SJCRH30 (cell line): ENCODE measurements around the gene KRT23. TPM values are rescaled to one million over a fixed set of nuclear protein-coding genes. Genes with fewer than 3 reads are reported as not detected.
A peak's percentile ranks its signal among the peaks of the same experiment; 100 is the strongest.

ENCODE experiments used
- DNase-seq, 2 experiments: peaks; one replicate each; pipeline ENCODE4 v3.0.0-alpha.2; 2015 to 2020
- H3K27ac ChIP-seq: fragments of 250-450 bp; sonication (Bioruptor Pico); 2 replicates; pipeline ENCODE4 v1.5.1; 2020; ENCODE audit warnings: mild to moderate bottlenecking, moderate library complexity
- H3K27me3 ChIP-seq: fragments of 250-450 bp; sonication (Bioruptor Pico); 2 replicates; pipeline ENCODE4 v1.5.1; 2020; ENCODE audit warnings: mild to moderate bottlenecking, moderate library complexity
- H3K36me3 ChIP-seq: fragments of 250-450 bp; sonication (Bioruptor Pico); 2 replicates; pipeline ENCODE4 v1.5.1; 2020; ENCODE audit warnings: mild to moderate bottlenecking, moderate library complexity
- H3K4me1 ChIP-seq: fragments of 250-450 bp; sonication (Bioruptor Pico); 2 replicates; pipeline ENCODE4 v1.5.1; 2020; ENCODE audit warnings: mild to moderate bottlenecking, moderate library complexity
- H3K4me3 ChIP-seq: fragments of 250-450 bp; sonication (Bioruptor Pico); 2 replicates; pipeline ENCODE4 v1.5.1; 2020; ENCODE audit warnings: mild to moderate bottlenecking, moderate library complexity
- H3K9me3 ChIP-seq: fragments of 250-450 bp; sonication (Bioruptor Pico); replicated peaks from 2 replicates; pipeline ENCODE4 v1.5.1; 2020; ENCODE audit warnings: mild to moderate bottlenecking, moderate library complexity
- total RNA-seq: library from RNA; depleted of rRNA; stranded (reverse); fragments of >200 nt; shearing (Covaris generic); gene quantifications from 2 replicates; pipeline ENCODE4 v1.2.3, GENCODE V29; 2014; rRNA removed

KRT23 gene, protein sequence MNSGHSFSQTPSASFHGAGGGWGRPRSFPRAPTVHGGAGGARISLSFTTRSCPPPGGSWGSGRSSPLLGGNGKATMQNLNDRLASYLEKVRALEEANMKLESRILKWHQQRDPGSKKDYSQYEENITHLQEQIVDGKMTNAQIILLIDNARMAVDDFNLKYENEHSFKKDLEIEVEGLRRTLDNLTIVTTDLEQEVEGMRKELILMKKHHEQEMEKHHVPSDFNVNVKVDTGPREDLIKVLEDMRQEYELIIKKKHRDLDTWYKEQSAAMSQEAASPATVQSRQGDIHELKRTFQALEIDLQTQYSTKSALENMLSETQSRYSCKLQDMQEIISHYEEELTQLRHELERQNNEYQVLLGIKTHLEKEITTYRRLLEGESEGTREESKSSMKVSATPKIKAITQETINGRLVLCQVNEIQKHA
- total RNA-seq, result not detected in 2 replicates

DNA sequence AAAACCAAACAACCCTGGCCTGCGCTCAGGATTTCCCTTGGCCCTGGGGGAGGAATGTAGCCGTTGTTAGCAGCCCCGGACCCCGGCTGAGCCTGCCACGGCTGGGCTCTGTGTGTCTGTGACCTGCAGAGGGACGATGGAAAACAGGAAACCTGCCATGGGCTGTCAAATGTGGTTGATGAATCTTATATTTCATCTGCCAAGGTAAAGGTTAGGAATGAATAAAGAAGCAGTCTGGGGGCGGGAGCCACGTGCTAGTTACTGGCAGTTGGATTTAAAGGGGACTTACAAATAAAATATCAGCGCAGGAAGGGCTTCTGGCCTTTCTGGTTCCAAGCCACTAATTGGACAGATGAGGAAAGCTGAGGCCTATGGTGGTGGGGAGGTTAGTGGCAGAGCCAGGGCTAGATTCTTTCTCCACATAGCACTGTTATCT lies at the start of gene KRT23:
Gene KRT23, minus strand, starts transcription at position 263 of the 436 bp plus-strand sequence. CDS start 1,043 bp downstream, outside the sequence.
- H3K4me1 ChIP-seq, result peaks cover 18% of the 10 kb centered on the region
- H3K36me3 ChIP-seq, result no peaks in the 10 kb centered on the region
- H3K9me3 ChIP-seq, result no peaks in the 10 kb centered on the region
- DNase-seq, result no peak
- H3K4me3 ChIP-seq, result no peak within 1 kb of the TSS
- no peak within 1 kb of the TSS for H3K27ac ChIP-seq
- no peaks in the 10 kb centered on the region for H3K27me3 ChIP-seq

DNA sequence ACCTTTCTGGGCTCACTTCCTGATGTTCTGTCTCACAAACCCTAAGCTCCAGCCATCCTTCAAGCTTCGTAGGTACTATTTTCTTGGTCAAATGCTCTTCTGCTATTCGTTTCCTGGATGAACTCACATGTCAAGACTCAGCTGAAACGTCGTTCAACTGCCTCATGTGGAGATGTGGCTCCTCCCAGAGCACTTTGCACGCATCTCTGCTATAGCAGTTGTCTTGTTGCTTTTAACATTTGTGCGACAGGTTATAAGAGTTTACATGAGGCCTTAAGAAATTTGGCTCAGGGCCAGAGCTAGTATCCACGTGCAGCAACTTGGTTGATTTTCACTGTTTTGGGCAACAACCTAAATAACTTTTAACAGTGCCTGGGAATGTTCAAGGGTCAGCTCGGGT lies 49.5 kb upstream of the KRT23 start:
- no peak overlapping the region for H3K27ac ChIP-seq
- no peaks in the 10 kb centered on the region for H3K27me3 ChIP-seq
- H3K4me1 ChIP-seq, result no peaks in the 10 kb centered on the region
- H3K36me3 ChIP-seq, result no peaks in the 10 kb centered on the region
- H3K9me3 ChIP-seq, result 0 out of 2 replicates have a peak, but pooled peaks cover 2% of the 10 kb centered on the region
- no peak for DNase-seq
- no peak overlapping the region for H3K4me3 ChIP-seq

DNA sequence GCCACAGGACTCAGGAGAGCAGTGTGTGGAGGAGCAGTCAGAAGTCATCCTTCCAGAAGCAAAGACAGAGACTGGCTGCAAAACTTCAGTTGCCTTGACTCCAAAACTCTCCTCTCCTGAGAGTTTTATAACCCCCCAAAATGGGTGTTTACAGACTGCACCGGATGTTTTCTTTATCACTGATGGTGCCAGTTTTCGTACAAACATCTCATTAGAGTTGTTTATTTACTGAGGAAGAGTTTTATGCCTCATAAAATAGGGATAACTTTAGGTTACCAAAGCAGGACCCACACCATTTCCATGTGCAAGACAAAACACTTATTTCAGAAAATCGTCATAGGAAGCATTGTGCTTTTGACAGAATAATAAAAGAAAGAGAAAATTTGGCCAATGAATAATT lies 46.8 kb upstream of the KRT23 start, which contains the start of gene KRT40:
Gene KRT40, minus strand, starts transcription at position 101 of the 400 bp plus-strand sequence. Its CDS starts 53 bp downstream, at position 48.
- H3K27me3 ChIP-seq, result no peaks in the 10 kb centered on the region
- no peak within 1 kb of the TSS for H3K4me3 ChIP-seq
- H3K36me3 ChIP-seq, result no peaks in the 10 kb centered on the region
- DNase-seq, result no peak
- H3K9me3 ChIP-seq, result no peaks in the 10 kb centered on the region
- no peak within 1 kb of the TSS for H3K27ac ChIP-seq
- peaks cover 8% of the 10 kb centered on the region for H3K4me1 ChIP-seq

DNA sequence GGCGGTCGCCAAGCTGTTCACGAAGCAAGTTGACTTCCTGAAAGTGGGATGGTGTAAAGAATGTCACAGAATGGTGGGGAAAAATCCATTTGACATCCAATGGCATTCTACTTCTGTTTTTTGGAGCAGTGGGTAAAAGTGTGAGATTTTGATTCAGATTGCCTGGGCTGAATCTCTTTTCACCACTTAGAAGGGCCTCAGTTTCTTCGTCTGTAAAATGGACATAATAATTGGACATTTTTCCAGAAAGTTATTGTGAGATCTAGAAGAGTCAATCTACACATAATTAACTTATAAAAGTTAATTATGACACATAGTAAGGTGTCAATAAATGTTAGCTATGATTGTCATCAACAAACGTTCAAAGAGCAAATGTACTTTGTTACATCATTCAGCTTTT lies 43.7 kb upstream of the KRT23 start:
- no peak for DNase-seq
- Histone ChIP-seq H3K27me3 (no peaks in the 10 kb centered on the region), H3K4me3 (no peak overlapping the region; the same call in 1 of the 2 replicates), H3K27ac (peak overlapping the region; percentile 29), H3K4me1 (peaks cover 8% of the 10 kb centered on the region), H3K36me3 (no peaks in the 10 kb centered on the region), H3K9me3 (no peaks in the 10 kb centered on the region)

DNA sequence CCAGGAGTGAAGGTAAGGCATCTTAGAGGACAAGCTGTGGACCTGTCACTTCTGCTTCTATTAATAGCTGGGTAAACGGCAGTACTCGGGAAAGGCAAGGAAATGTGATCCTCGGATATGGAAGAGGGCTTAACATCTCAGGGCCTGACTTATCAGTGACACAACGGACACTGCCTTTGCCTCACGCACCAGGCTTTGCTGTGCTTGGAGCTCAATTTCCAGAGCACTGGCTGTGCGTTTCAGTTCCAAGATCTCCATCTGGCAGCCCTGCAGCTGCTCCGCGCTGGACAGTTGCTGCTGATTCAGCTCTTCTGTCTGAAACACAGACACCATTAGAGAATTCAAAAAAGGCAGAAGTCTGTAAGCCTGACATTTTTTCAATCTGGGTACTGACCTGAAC lies 43.1 kb upstream of the KRT23 start:
- Histone ChIP-seq H3K27ac (peak overlapping the region; percentile 29), H3K9me3 (no peaks in the 10 kb centered on the region), H3K4me3 (no peak overlapping the region; the same call in 1 of the 2 replicates), H3K36me3 (no peaks in the 10 kb centered on the region), H3K4me1 (peaks cover 8% of the 10 kb centered on the region), H3K27me3 (no peaks in the 10 kb centered on the region)
- DNase-seq, result peak; percentile 62 to 74

DNA sequence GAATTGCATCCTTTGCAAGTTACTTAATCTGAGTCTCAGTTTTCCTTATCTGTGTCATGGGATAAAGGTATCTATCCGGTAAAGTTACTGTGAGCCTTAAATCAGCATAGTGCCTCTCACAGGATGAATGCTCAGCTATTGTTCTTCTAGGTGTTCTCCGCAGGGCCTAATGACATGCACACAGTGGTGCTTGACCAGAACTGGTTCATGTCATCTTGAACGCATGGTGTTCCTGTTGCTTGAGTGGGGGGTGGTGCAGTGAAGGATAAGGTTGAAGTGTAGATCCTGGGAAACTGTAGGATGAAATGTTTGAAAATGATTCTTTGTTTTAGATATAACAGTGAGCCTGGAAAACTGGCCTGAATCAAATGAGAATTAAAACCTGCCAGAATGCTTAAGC lies 42.7 kb upstream of the KRT23 start:
- DNase-seq, result no peak

DNA sequence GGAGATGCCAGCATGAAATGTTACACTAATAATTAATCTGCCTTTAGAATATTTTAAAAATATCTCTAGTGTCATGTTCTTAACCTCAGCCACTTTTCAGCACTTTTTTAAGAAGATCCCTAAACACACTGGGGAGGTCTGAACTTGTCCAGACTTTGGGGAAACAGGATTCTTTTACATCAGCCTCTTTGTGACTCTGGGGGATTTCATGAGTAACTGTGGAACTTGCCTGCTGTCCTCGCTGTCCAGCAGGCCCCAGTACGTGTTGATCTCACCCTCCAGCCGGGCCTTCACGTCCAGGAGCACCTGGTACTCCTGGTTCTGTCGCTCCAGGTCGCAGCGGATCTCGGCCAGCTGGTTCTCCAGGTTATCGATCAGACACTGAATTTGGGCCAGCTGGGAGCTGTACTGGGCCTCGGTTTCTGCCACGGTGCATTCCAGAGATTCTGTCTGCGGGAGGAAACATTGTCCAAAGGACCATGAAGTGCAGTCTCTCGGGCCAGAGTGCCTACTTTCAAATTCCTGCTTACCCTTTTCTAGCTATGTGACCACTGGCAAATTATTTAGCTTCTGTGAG lies 41.2 kb upstream of the KRT23 start:
- Histone ChIP-seq H3K36me3 (no peaks in the 10 kb centered on the region), H3K27me3 (no peaks in the 10 kb centered on the region), H3K4me1 (peaks cover 8% of the 10 kb centered on the region), H3K27ac (no peak overlapping the region), H3K9me3 (no peaks in the 10 kb centered on the region), H3K4me3 (no peak overlapping the region)
- DNase-seq, result peak in 1 of 2 experiments; percentile 11

More for the DNA sequence above, 42.7 kb upstream of the KRT23 start:
- Histone ChIP-seq H3K27ac (no peak overlapping the region), H3K9me3 (no peaks in the 10 kb centered on the region), H3K4me1 (peaks cover 8% of the 10 kb centered on the region), H3K4me3 (no peak overlapping the region), H3K27me3 (no peaks in the 10 kb centered on the region), H3K36me3 (no peaks in the 10 kb centered on the region)

DNA sequence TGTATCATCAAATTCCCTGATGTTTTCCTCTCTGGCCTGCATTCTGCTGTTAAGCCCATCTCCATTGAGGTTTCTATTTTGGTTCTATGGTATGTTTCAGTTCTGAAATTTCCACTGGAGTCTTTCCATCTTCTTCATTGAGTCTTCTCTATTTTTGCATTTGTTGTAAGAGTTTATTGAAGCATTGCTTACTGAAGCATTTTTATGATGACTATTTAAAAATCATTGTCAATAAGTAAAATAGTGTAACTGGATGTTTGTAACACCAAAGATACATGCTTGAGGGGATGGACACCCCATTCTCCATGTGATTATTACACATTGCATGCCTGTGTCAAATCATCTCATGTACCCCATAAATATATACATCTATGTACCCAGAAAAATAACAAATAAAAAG lies 38.1 kb upstream of the KRT23 start:
- Histone ChIP-seq H3K36me3 (no peaks in the 10 kb centered on the region), H3K27me3 (no peaks in the 10 kb centered on the region), H3K27ac (no peak overlapping the region), H3K4me3 (no peak overlapping the region), H3K9me3 (no peaks in the 10 kb centered on the region), H3K4me1 (peaks cover 4% of the 10 kb centered on the region)
- DNase-seq, result no peak

DNA sequence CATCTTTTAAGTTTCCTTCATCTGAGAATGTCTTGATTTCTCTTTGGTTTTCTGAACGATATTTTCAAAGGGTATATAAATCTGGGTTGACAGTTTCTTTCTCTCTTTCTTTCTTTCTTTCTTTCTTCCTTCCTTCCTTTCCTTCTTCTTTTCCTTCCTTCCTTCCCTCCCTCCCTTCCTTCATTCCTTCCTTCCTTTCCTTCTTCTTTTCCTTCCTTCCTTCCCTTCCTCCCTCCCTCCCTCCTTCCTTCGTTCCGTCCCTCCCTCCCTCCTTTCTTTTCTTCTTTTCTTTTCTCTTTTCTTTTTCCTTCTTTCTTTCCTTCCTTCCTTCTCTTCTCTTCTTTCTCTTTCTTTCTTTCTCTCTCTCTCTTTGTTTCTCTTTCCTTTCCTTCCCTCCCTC lies 36.9 kb upstream of the KRT23 start:
- H3K4me1 ChIP-seq, result no peaks in the 10 kb centered on the region
- H3K36me3 ChIP-seq, result no peaks in the 10 kb centered on the region
- no peak overlapping the region for H3K4me3 ChIP-seq
- H3K27ac ChIP-seq, result no peak overlapping the region
- H3K27me3 ChIP-seq, result no peaks in the 10 kb centered on the region
- DNase-seq, result no peak
- no peaks in the 10 kb centered on the region for H3K9me3 ChIP-seq

DNA sequence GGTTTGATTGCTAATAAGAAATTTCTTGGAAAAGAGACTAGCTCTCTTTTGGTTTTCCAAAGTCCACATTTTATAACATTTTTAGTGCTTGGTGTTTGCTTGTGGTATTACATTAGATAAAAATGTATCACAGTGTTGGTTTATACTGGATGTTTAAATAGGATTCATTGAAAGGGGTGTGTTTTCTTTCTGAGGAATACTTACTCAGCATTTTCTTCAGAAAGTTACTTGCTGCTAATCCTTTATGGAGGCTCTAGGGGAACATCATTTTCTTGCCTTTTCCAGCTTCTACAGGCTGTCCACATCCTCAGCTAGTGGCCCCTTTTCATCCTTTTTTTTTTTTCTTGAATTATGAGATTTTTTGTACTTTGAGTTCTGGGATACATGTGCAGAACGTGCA lies 30.1 kb upstream of the KRT23 start:
- no peaks in the 10 kb centered on the region for H3K27me3 ChIP-seq
- H3K36me3 ChIP-seq, result no peaks in the 10 kb centered on the region
- no peaks in the 10 kb centered on the region for H3K4me1 ChIP-seq
- no peaks in the 10 kb centered on the region for H3K9me3 ChIP-seq
- H3K27ac ChIP-seq, result no peak overlapping the region
- H3K4me3 ChIP-seq, result no peak overlapping the region
- no peak for DNase-seq

DNA sequence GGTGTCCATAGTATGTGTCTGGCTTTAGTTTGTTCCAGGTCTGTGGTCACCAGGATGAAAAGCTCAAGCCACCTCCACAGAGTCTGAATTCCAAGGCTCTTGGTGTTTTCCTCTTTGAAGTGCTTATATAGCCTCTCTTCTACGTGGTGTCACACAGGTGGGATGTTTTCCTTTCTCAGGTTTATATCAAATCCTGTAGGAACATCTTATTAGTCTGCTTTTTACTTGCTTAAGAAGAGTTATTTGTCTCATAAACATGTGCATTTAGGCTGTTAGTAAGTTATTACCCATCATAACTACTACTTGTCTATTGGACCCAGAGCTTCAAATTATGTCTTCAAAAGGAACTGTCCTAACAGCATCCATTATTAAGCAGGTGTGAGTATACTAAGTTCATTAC lies 29.4 kb upstream of the KRT23 start, which contains the start of gene KRT39:
Gene KRT39, minus strand, starts transcription at position 101 of the 400 bp plus-strand sequence. Its CDS starts 92 bp downstream, at position 9.
- Histone ChIP-seq H3K4me1 (no peaks in the 10 kb centered on the region), H3K4me3 (no peak within 1 kb of the TSS), H3K36me3 (no peaks in the 10 kb centered on the region), H3K27me3 (no peaks in the 10 kb centered on the region), H3K9me3 (no peaks in the 10 kb centered on the region), H3K27ac (no peak within 1 kb of the TSS)
- no peak for DNase-seq

DNA sequence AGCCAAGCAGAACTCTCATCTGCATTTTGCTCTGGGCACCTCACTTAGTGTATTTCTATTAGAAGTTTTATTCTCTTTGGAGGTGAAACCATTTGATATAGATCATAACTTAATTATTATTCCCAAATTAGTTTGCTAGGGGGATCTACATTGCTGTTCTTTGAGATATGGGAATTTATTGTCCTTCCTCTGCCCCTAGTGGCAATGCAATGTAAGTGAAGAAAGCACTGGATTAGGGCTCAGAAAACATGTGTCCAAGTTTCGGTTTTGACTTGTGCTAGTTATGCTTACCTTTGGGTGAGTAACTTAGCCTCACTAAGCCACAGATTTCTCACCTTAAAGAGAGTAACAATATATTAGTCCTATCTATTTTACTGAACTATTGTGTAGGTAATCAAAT lies 26.4 kb upstream of the KRT23 start:
- H3K36me3 ChIP-seq, result no peaks in the 10 kb centered on the region
- no peaks in the 10 kb centered on the region for H3K4me1 ChIP-seq
- no peaks in the 10 kb centered on the region for H3K27me3 ChIP-seq
- no peak overlapping the region for H3K4me3 ChIP-seq
- peak in 1 of 2 experiments; percentile 34 for DNase-seq
- no peaks in the 10 kb centered on the region for H3K9me3 ChIP-seq
- no peak overlapping the region for H3K27ac ChIP-seq

DNA sequence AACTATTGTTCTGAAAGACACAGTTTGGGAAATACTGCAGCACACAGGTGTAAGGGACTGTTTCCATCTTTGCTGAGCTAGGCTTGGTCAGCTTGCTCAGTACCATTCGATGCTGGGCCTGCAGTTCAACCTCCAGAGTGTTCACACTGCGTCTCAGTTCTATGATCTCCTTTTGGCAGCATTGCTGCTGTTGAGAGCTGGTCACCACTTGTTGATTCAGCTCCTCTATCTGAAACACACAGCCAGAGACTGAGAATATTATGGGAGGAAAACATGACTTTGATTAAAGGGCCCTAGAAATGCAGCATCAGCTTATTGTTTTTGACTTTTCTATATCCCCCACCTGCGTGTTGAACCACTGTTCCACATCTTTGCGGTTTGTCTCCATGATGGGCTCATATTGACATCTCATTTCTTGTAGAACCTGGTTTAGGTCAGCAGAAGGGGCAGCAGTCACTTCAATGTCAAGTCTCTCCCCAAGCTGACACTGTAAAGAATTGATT lies 24.7 kb upstream of the KRT23 start:
- no peak for DNase-seq
- H3K4me1 ChIP-seq, result 0 out of 2 replicates have a peak, but pooled peaks cover under 1% of the 10 kb centered on the region
- H3K4me3 ChIP-seq, result no peak overlapping the region
- no peak overlapping the region for H3K27ac ChIP-seq
- H3K27me3 ChIP-seq, result no peaks in the 10 kb centered on the region
- H3K9me3 ChIP-seq, result no peaks in the 10 kb centered on the region
- H3K36me3 ChIP-seq, result no peaks in the 10 kb centered on the region

DNA sequence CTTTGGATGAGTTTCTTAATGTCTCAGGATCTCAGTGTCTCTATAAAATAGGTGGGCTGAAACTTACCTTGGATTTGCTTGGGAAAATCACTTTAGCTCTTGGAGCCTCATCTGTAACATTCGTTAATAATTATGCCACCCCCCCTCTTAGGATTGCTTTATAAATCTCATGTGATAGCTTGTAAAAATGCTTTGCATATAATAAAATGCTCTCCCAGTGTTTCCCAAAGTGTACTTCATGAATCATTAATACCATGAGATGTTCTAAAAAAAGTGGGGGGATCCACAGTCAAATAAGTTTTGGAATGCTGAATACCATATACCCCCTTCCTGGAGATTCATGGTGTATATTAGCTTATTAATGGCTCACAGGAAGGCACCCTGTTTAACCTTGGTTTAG lies 24.1 kb upstream of the KRT23 start:
- DNase-seq, result no peak
- H3K27ac ChIP-seq, result no peak overlapping the region
- no peaks in the 10 kb centered on the region for H3K9me3 ChIP-seq
- H3K4me1 ChIP-seq, result peaks cover 6% of the 10 kb centered on the region; the same call in 1 of the 2 replicates
- H3K27me3 ChIP-seq, result no peaks in the 10 kb centered on the region
- H3K36me3 ChIP-seq, result no peaks in the 10 kb centered on the region
- no peak overlapping the region for H3K4me3 ChIP-seq

DNA sequence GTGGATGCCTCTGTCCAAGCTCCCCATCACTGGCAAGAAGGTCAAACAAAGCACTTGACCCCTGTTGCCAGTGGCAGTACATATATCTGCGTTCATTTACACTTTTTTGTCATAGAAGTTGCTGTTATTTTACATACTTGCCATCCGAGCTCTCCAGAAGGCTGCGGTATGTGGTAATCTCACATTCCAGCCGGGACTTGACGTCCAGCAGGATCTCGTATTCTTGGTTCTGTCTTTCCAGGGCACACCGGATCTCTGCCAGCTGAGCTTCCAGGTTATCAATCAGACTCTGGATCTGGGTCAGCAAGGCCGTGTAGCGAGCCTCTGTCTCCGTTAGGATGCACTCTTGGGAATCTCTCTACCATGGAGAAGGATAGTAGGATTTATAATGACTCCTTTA lies 22.7 kb upstream of the KRT23 start:
- Histone ChIP-seq H3K4me3 (no peak overlapping the region), H3K36me3 (no peaks in the 10 kb centered on the region), H3K27ac (no peak overlapping the region), H3K9me3 (no peaks in the 10 kb centered on the region), H3K4me1 (peaks cover 6% of the 10 kb centered on the region; the same call in 1 of the 2 replicates), H3K27me3 (no peaks in the 10 kb centered on the region)
- no peak for DNase-seq
